Adipose tissue (tissue), 3 donors: ENCODE measurements around the gene CDK11A. TPM values are rescaled to one million over a fixed set of nuclear protein-coding genes. Genes with fewer than 3 reads are reported as not detected.
A peak's percentile ranks its signal among the peaks of the same experiment; 100 is the strongest.
"Not testable (repeated sequence)": the region's sequence is repeated elsewhere in the genome, so short reads cannot be mapped to it uniquely, and the experiment has no call there.

Experiments
- H3K27ac ChIP-seq: one replicate; pipeline ENCODE4 v1.5.1; 2013; ENCODE audit warnings: low read depth, low read length
- WGBS, 3 donors: extraction: QIAGEN DNeasy Blood & Tissue Kit; methylation state at CpG; one replicate each; pipeline ENCODE4 v1.1.7; 2013; 5-methylcytosine and 5-hydroxymethylcytosine counted together
- polyA plus RNA-seq, 3 donors: library from polyadenylated mRNA; stranded (reverse); fragments of 200-250 nt; gene quantifications; one replicate each; pipeline ENCODE4 v1.2.3, GENCODE V29; 2013
- donor health status: healthy with polysubstance abuse.
- donor health status: Bipolar disorder and iron deficiency.
- donor health status: healthy.

The CDK11A gene
- polyA plus RNA-seq, 3 donors, result 10.5 to 52.6 (median 21.5) TPM

DNA sequence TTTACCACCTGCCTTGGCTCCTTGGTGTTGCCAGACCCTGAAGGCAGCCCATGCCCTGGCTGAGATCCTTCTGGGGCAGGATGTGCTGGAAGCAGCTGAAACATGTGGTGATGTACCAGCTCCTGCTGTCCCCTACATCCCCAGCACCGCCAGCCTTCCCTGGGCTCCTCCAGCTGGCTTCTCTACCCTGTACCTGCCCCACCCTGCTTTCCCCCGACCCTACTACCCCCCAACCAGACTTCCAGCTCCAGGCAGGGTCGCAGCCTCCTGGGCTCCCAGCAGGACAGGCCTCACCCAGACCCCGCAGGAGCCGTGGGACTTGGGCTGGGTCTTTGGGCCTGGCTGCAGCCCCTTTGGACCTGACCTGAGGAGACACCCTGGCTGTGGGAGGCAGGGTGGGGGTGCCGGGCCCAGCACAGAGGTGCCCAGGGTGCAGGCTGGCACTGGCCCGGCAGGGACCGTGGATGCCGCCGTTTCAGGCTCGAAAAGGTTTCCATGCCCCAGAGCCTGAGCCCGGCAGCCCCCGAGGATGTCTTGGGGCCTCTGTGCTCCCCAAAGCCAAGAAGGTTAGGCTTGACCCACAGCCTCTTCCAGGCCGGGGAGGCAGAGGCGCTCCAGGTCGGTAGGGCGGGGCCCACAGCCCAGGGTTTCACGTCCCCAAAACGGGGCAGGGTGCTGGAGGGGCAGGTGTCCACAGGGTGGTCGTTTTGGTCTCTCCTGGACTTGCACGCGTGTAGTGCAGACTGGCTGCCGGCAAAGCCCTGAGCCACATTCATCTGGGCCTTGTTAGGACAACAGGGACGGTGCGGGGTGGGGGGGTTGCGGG, 26.6 kb downstream of the CDK11A start:
- H3K27ac ChIP-seq, result not testable (repeated sequence)
- 73 to 82% (median 79%) methylated on average over 14 to 20 of the region's 26 CpGs for WGBS, 3 donors

DNA sequence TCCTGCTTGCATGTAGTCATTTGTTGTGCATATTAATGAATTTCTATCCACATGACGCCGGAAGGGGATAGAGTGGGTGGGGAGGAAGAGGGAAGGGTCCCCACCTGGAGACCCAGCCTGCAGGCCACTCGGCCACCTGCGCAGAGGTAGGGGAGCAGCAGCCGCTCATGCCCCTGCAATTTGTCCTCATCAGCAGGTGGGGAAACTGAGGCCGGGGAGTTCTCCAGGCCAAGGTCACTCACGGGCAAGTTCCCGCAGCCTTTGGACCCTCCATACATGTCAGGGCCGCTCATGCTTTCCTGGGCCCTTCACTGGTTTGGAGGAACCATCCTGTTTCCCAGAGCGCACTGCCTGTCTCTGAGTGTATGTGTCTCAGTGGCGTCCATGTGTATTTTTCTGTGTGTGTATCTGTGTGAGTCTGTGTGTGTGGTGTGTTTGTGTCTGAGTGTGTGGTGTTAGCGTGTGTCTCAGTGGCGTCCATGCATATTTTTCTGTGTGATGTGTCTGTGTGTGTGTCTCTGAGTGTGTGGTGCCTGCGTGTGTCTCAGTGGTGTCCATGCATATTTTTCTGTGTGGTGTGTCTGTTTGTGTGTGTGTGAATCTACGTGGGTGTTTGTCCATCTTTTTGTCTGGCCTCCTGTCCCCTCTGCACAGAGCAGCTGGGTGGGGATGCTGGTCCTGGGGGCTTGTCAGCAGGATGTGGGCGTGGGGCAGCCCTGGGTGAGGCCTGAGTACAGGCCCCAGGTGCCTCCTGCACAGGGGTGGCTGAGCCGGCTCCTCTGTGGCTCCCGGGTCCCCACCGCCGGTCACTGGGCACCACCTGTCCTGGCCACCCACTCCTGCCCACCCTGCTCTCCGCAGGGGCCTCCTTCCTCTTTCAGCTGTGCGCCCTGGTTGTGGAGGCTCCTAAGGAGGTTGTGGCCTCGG, 27.5 kb downstream of the CDK11A start:
- 80 to 92% (median 92%) methylated on average over 13 to 19 of the region's 23 CpGs for WGBS, 3 donors

GRCh38 chr1:1692714-1693647, 31.2 kb downstream of the CDK11A start, which contains the start of gene SLC35E2B:
TSS of gene SLC35E2B (minus strand) at chr1:1692795. CDS start at chr1:1676699, 16,096 bp downstream.
- 0% methylated on average over 11 to 52 of the region's 98 CpGs; no CpG with 5 or more reads in 1 of the 3 donors for WGBS, 3 donors
- peak within 1 kb of the TSS; percentile 97 for H3K27ac ChIP-seq

More for the DNA sequence above, 27.5 kb downstream of the CDK11A start:
- H3K27ac ChIP-seq, result not testable (repeated sequence)

- 0 to 1% (median 0%) methylated on average over 22 to 32 of the region's 45 CpGs for WGBS, 3 donors
- H3K27ac ChIP-seq, result peak overlapping the region; percentile 97
Observed at GRCh38 chr1:1692324-1692713, 31.8 kb downstream of the CDK11A start.

GRCh38 chr1:1691443-1691842, 32.7 kb downstream of the CDK11A start:
- 0% methylated on average over 2 of the region's 16 CpGs for WGBS, 3 donors
- not testable (repeated sequence) for H3K27ac ChIP-seq

DNA sequence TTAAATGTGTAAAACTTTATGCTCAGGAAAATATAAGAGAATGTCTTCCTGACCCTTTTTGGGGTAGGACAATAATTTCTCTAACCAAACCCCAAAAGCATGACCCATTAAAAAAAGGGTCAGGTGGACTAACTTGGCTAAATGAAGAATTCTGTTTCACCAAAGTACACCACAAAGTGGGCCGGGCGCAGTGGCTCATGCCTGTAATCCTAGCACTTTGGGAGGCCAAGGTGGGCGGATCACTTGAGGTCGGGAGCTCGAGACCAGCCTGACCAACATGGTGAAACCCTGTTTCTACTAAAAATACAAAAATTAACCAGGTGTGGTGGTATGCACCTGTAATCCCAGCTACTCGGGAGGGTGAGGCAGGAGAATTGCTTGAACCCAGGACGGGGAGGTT, 34.6 kb downstream of the CDK11A start:
- H3K27ac ChIP-seq, result not testable (repeated sequence)
- 88 to 97% (median 90%) methylated on average over 4 to 7 of the region's 7 CpGs for WGBS, 3 donors

DNA sequence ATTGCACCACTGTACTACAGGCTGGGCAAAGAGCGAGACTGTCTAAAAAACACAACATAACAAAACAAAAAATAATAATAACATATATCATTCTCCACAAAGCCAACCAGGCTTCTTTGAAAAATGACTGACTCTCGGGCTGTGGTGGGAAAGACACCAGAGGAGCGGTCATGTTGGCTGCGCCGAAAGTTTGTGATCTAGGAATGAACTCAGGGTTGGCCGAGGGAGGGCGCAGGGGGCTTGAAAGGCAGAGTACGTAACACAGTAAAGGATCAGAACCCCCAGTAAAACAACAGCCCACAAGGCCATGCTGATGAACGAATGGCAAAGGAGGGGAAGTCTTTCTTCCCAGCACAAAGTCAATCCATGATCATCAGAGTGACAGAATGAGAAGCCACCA, 36.3 kb downstream of the CDK11A start:
- WGBS, 3 donors, result 83 to 96% (median 93%) methylated on average over 9 of the region's 9 CpGs
- H3K27ac ChIP-seq, result no peak overlapping the region

- H3K27ac ChIP-seq, result no peak overlapping the region
- WGBS, 3 donors, result 82 to 90% (median 87%) methylated on average over 27 to 28 of the region's 28 CpGs
Observed at GRCh38 chr1:1684031-1684681, 40.0 kb downstream of the CDK11A start.

- no peak overlapping the region for H3K27ac ChIP-seq
- 62 to 76% (median 74%) methylated on average over 26 of the region's 26 CpGs for WGBS, 3 donors
Observed at GRCh38 chr1:1683104-1683905, 40.9 kb downstream of the CDK11A start.

- H3K27ac ChIP-seq, result no peak overlapping the region
- 39 to 84% (median 76%) methylated on average over 11 of the region's 11 CpGs for WGBS, 3 donors
Observed at GRCh38 chr1:1680912-1681273, 43.3 kb downstream of the CDK11A start.

- WGBS, 3 donors, result 77 to 95% (median 90%) methylated on average over 31 to 32 of the region's 32 CpGs
- H3K27ac ChIP-seq, result no peak overlapping the region
Observed at GRCh38 chr1:1680031-1680911, 43.9 kb downstream of the CDK11A start.

DNA sequence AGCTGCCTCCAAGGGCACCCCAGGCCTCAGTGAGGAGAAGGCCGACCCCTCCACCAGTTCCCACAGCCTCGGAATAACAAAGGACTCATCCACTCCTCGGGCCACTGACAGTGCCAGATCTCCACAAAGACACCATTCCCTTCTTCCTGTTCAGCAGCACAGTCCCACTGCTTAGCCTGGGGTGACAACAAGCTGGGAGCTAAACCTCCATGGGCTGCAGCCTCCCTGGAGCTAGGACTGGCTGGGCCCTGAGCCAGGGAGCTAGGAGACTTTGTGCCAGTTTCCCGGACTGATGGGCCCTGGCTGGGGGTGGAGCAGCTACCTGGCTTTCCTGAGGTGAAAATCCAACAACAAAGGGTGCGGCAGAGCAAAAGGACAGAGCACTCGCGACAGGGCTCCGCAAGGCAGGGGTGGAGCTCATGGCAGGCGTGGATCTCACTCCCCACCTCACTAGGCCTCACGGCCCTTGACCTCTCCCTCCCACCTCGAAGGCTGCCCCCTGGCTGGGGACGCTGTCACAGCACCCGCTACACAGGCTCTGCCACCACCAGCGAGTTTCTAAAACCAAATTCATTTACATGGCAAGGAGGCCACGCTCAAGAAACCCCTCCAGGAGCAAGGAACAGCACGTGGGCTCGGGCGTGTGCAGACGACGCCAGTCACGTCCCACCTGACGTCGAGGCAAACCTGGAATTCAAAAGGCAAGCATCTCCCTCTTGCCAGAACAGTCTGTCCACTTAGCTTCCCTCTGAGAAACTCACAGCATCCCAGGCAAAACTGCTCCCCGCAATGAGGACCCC, 45.4 kb downstream of the CDK11A start:
- no peak overlapping the region for H3K27ac ChIP-seq
- 47 to 76% (median 66%) methylated on average over 24 of the region's 24 CpGs for WGBS, 3 donors

DNA sequence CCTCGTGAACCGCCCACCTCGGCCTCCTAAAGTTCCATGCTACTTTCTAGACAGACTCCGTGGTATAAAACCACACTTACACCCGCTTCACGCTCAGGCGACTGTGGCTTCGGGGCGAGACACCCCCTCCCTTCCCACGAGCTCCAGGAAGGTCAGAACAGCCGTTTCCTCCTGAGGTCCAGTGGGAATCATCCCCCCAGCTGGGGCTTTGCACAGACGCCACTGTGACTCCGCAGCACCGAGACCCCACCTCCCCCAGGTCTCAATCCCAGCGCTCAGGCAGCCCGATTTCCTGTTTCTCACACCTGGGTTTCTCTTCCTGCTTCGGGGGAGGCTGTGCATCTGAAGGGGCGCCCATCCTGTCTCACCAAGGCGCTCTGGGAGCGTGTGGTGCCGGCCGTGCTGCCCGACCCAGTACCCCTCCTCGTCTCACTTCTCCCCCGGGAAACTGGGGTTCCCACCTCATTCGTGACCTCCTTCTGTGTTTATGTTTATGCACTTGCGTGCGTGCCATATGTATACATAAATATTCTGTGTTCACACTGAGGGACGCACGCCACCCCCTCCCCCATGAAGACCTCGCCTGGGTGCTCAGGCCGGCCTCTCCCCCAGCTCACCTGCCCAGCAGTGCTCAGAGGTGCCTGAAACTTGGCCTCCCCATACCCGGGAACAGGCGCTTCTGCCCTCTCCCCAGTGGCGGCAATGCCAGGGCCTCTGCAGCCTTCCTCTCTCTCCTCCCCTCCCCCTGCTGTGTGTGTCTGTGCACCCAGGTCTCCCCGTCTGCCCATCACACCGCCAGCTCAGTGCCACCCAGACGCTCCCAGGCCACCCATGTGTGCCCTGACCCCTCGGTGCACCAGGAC, 46.2 kb downstream of the CDK11A start:
- H3K27ac ChIP-seq, result no peak overlapping the region
- 53 to 79% (median 55%) methylated on average over 38 to 39 of the region's 39 CpGs for WGBS, 3 donors

DNA sequence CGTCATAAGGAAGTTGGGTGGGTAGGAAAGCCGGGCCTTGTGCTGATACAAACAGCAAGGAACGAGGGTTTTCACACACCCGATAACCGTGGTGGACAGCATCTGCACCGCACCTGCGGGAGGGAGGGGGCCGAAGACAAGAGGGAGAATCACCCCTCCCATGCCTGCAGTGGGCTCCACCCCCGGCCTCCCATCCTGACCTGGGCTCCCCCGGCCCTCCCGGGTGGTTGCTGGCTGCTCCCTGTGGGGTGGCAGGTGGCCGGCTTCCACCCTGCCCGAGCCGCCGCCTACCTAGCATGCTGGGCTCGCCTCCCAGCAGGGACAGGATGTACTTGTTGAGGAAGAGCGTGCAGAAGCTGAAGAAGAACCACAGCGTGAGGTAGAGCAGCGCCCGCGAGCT, 48.1 kb downstream of the CDK11A start:
- 80 to 83% (median 82%) methylated on average over 3 to 10 of the region's 21 CpGs for WGBS, 3 donors
- H3K27ac ChIP-seq, result not testable (repeated sequence)
